ENCODE measurements around the gene CCL3.
"Not testable (repeated sequence)": the region's sequence is repeated elsewhere in the genome, so short reads cannot be mapped to it uniquely, and the experiment has no call there.

DNA sequence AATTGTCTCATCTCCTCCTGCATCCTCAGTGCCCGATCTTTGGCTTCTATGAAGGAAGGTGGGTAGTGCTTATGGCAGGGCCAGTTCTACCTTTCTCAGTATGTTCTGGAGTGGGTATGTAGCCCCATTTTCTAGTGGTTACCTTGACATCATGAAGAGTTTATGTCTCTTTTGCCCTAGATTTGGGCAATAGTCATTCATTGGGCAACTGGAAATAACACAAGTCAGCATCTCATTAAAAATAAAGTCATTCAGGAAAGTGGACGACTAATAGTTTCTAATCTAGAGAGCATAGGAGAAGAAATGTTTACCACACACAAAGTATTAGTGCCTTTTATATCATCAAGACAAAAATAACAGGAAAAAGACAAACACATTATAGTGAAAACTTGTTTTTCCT is 6.3 kb downstream of the CCL3 start:
- TF ChIP-seq, protein P1, sequence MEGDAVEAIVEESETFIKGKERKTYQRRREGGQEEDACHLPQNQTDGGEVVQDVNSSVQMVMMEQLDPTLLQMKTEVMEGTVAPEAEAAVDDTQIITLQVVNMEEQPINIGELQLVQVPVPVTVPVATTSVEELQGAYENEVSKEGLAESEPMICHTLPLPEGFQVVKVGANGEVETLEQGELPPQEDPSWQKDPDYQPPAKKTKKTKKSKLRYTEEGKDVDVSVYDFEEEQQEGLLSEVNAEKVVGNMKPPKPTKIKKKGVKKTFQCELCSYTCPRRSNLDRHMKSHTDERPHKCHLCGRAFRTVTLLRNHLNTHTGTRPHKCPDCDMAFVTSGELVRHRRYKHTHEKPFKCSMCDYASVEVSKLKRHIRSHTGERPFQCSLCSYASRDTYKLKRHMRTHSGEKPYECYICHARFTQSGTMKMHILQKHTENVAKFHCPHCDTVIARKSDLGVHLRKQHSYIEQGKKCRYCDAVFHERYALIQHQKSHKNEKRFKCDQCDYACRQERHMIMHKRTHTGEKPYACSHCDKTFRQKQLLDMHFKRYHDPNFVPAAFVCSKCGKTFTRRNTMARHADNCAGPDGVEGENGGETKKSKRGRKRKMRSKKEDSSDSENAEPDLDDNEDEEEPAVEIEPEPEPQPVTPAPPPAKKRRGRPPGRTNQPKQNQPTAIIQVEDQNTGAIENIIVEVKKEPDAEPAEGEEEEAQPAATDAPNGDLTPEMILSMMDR (IDR thresholded peaks at IDR 0.05; ENCODE audit: low read depth, low read length, poor library complexity, severe bottlenecking): not testable (repeated sequence)
- TF ChIP-seq EZH2phosphoT487 (IDR thresholded peaks at IDR 0.05; ENCODE audit: borderline replicate concordance, low read length): not testable (repeated sequence)

Measured in DOHH2 (cell line).